HepG2 (cell line): ENCODE measurements around the gene SPINDOC. TPM values are rescaled to one million over a fixed set of nuclear protein-coding genes. Genes with fewer than 3 reads are reported as not detected.

Experiments
- ATAC-seq: fragments of 200-7000 bp; cut with Tn5 transposase; 3 replicates; pipeline ENCODE4 v1.9.1; 2020; ENCODE audit warnings: mild to moderate bottlenecking, moderate library complexity
- BruUV-seq: library from RNA; stranded (reverse); fragments of 400-500 nt; replicated peaks from 2 replicates; lab custom pipeline; 2021; lab: Mats Ljungman, UMichigan
- CTCF ChIA-PET: fragments of 300-600 bp; formaldehyde crosslinking; extraction: SDS; loops from one replicate; lab custom pipeline; 2021; ENCODE audit warnings: low total read pairs, inconsistent platforms, low intra/inter-chr PET ratio; lab: Yijun Ruan, JAX
- POLR2A ChIA-PET: fragments of 350-600 bp; sonication (Branson Sonifier 250); formaldehyde crosslinking; loops from one replicate; lab custom pipeline; 2020; ENCODE audit warnings: antibody characterized with exemption, inconsistent platforms; lab: Yijun Ruan, JAX
- DNase-seq: peaks from one replicate; pipeline ENCODE4 v3.0.0-alpha.2; 2015; ENCODE audit warnings: low spot score
- FAIRE-seq: peaks from 3 replicates; lab custom pipeline; 2011; peaks lifted over from hg19 to GRCh38; lab: Jason Lieb, UNC
- H2AFZ ChIP-seq: one replicate; pipeline ENCODE4 v1.6.1; 2011; ENCODE audit warnings: low read length, inconsistent platforms
- H3K27ac ChIP-seq: fragments of 300-600 bp; 3 replicates; pipeline ENCODE4 v1.8.0; 2011; ENCODE audit warnings: mixed run types, mild to moderate bottlenecking, mixed read lengths, low read length, inconsistent platforms; ENCODE audit not compliant: insufficient read depth; ENCODE audit errors: extremely low read length
- H3K27me3 ChIP-seq, 2 experiments: fragments of 200-600 bp in 1 of 2; 2 replicates in 1 of 2; 3 replicates in 1 of 2; pipeline versions ENCODE4 v1.6.0 to v1.8.0; 2011; ENCODE audit warnings: low read length in 2 of 2, mild to moderate bottlenecking in 2 of 2, moderate library complexity in 2 of 2, inconsistent platforms in 1 of 2; ENCODE audit not compliant: insufficient read depth in 2 of 2, control insufficient read depth in 1 of 2
- H3K36me3 ChIP-seq, 2 experiments: fragments of 200-600 bp in 1 of 2; replicated peaks in 1 of 2; 2 replicates in 1 of 2; 3 replicates in 1 of 2; pipeline versions ENCODE4 v1.5.1 to v1.8.0; 2011; ENCODE audit warnings: low read length in 2 of 2, inconsistent platforms in 1 of 2; ENCODE audit not compliant: insufficient read depth in 2 of 2, control insufficient read depth in 1 of 2
- H3K4me1 ChIP-seq: 2 replicates; pipeline ENCODE4 v1.5.1; 2012; ENCODE audit warnings: low read length, inconsistent platforms; ENCODE audit not compliant: insufficient read depth
- H3K4me2 ChIP-seq: 2 replicates; pipeline ENCODE4 v1.6.0; 2011; ENCODE audit warnings: low read depth, low read length, inconsistent platforms
- H3K4me3 ChIP-seq, 3 experiments: fragments of 200-600 bp in 1 of 3; sonication (generic), shearing (Covaris generic) in 1 of 3; replicated peaks in 1 of 3; 2 replicates each; pipeline ENCODE4 v1.5.1; 2011 to 2016; ENCODE audit warnings: low read length in 3 of 3, inconsistent platforms in 2 of 3, low read depth in 2 of 3, mild to moderate bottlenecking in 2 of 3, control low read depth in 1 of 3, mixed read lengths in 1 of 3; ENCODE audit not compliant: insufficient read depth in 1 of 3
- H3K79me2 ChIP-seq: one replicate; pipeline ENCODE4 v1.6.1; 2011; ENCODE audit warnings: low read length, inconsistent platforms; ENCODE audit not compliant: insufficient read depth
- H3K9ac ChIP-seq: 2 replicates; pipeline ENCODE4 v1.6.0; 2011; ENCODE audit warnings: mild to moderate bottlenecking, low read depth, low read length, inconsistent platforms; ENCODE audit not compliant: insufficient read depth
- H3K9me3 ChIP-seq: 2 replicates; pipeline ENCODE4 v1.5.1; 2012; ENCODE audit warnings: mild to moderate bottlenecking, low read length
- H4K20me1 ChIP-seq: 2 replicates; pipeline ENCODE4 v1.6.0; 2011; ENCODE audit warnings: inconsistent platforms, mild to moderate bottlenecking, low read length, moderate library complexity; ENCODE audit not compliant: insufficient read depth
- ATF7 ChIP-seq, 2 experiments: fragments of 450-650 bp in 1 of 2; sonication (generic) in 1 of 2; formaldehyde crosslinking in 1 of 2; IDR thresholded peaks; 2 replicates each; pipeline versions ENCODE4 v1.4.0 to v1.6.1; 2016 to 2020; ENCODE audit warnings: antibody characterized with exemption in 1 of 2, mild to moderate bottlenecking in 1 of 2, missing genetic modification reagents in 1 of 2
- EEA1 ChIP-seq: sonication (generic); formaldehyde crosslinking; IDR thresholded peaks from 2 replicates; pipeline ENCODE4 v1.5.1; 2020; ENCODE audit warnings: mild to moderate bottlenecking, missing genetic modification reagents, borderline replicate concordance
- FLYWCH1 ChIP-seq: sonication (generic); formaldehyde crosslinking; IDR thresholded peaks from 2 replicates; pipeline ENCODE4 v1.8.1; 2023; ENCODE audit warnings: mild to moderate bottlenecking, missing genetic modification reagents
- FOXK1 ChIP-seq: sonication (generic); formaldehyde crosslinking; IDR thresholded peaks from 2 replicates; pipeline ENCODE4 v1.4.0; 2020; ENCODE audit warnings: low read depth, missing genetic modification reagents, borderline replicate concordance
- HNRNPLL ChIP-seq: fragments of 200-400 bp; formaldehyde crosslinking; IDR thresholded peaks from 2 replicates; pipeline ENCODE4 v1.6.1; 2017; ENCODE audit warnings: mild to moderate bottlenecking, low read depth, low read length; ENCODE audit not compliant: poor library complexity, severe bottlenecking
- LCORL ChIP-seq, 2 experiments: fragments of 450-650 bp in 1 of 2; sonication (generic) in 1 of 2; formaldehyde crosslinking in 1 of 2; IDR thresholded peaks; 2 replicates each; pipeline versions ENCODE4 v1.5.0 to v1.6.1; 2017 to 2020; ENCODE audit warnings: antibody characterized with exemption in 1 of 2, missing genetic modification reagents in 1 of 2
- MAFK ChIP-seq, 2 experiments: IDR thresholded peaks in 1 of 2; conservative IDR thresholded peaks in 1 of 2; 2 replicates each; pipeline ENCODE4 v1.6.1; 2011; ENCODE audit warnings: improper control_type of control experiment in 2 of 2, low read length in 2 of 2
- SALL1 ChIP-seq: sonication (generic); formaldehyde crosslinking; IDR thresholded peaks from 2 replicates; pipeline ENCODE4 v1.8.0; 2022; ENCODE audit warnings: mild to moderate bottlenecking, missing genetic modification reagents
- SIX1 ChIP-seq: sonication (generic); formaldehyde crosslinking; IDR thresholded peaks from 2 replicates; pipeline ENCODE4 v1.4.0; 2020; ENCODE audit warnings: missing genetic modification reagents, borderline replicate concordance
- SMYD3 ChIP-seq: sonication (generic); formaldehyde crosslinking; IDR thresholded peaks from 2 replicates; pipeline ENCODE4 v1.8.1; 2023; ENCODE audit warnings: mild to moderate bottlenecking, missing genetic modification reagents
- TBL1XR1 ChIP-seq: fragments of 150-350 bp; IDR thresholded peaks from 2 replicates; pipeline ENCODE4 v1.6.1; 2014; ENCODE audit warnings: borderline replicate concordance, low read length; ENCODE audit not compliant: partially characterized antibody
- TP53 ChIP-seq: sonication (generic); formaldehyde crosslinking; conservative IDR thresholded peaks from 2 replicates; pipeline ENCODE4 v1.4.0; 2020; ENCODE audit warnings: missing genetic modification reagents
- ZBTB8A ChIP-seq: sonication (generic); formaldehyde crosslinking; IDR thresholded peaks from 2 replicates; pipeline ENCODE4 v1.4.0; 2020; ENCODE audit warnings: mild to moderate bottlenecking, low read depth, missing genetic modification reagents, borderline replicate concordance
- ZNF556 ChIP-seq: sonication (generic); formaldehyde crosslinking; IDR thresholded peaks from 2 replicates; pipeline ENCODE4 v1.4.0; 2020; ENCODE audit warnings: mild to moderate bottlenecking, missing genetic modification reagents, borderline replicate concordance
- ZNF567 ChIP-seq: sonication (generic); formaldehyde crosslinking; IDR thresholded peaks from 2 replicates; pipeline ENCODE4 v1.8.1; 2023; ENCODE audit warnings: mild to moderate bottlenecking, missing genetic modification reagents, borderline replicate concordance
- ZNF619 ChIP-seq: sonication (generic); formaldehyde crosslinking; IDR thresholded peaks from 2 replicates; pipeline ENCODE4 v1.4.0; 2020; ENCODE audit warnings: mild to moderate bottlenecking, missing genetic modification reagents
- WGBS: methylation state at CpG from one replicate; pipeline ENCODE4 v1.1.6; 2017; ENCODE audit warnings: low lambda C conversion rate; 5-methylcytosine and 5-hydroxymethylcytosine counted together
- in situ Hi-C: cut with HindIII; loops from 2 replicates; pipeline ENCODE4 v1.10.0; 2017; ENCODE audit warnings: low pct_unique_long_range_greater_than_20kb; ENCODE audit not compliant: extremely low pct_ligation_motif_present
- intact Hi-C: fragments of 100-400 bp; cut with micrococcal nuclease; formaldehyde crosslinking; loops from one replicate; pipeline ENCODE4 v1.10.0; 2022; ENCODE audit not compliant: unreplicated experiment
- polyA plus RNA-seq, 8 experiments: library from polyadenylated mRNA; depleted of rRNA in 3 of 8; stranded (reverse) in 7 of 8; unstranded in 1 of 8; fragments of >200 nt; fragmentation: Illumina TruSeq in 4 of 8; extraction: Trizol in 4 of 8; gene quantifications; 2 replicates each; pipeline versions ENCODE4 v1.2.1 to v1.2.3, GENCODE V29; 2011 to 2016; ENCODE audit warnings: low read depth in 4 of 8, missing spikeins in 1 of 8, mixed read lengths in 1 of 8; ENCODE audit not compliant: insufficient read depth in 1 of 8
- total RNA-seq, 5 experiments: library from RNA; depleted of rRNA; stranded (reverse); fragments of >200 nt; fragmentation: Illumina TruSeq; extraction: Trizol; gene quantifications; 2 replicates each; pipeline ENCODE4 v1.2.3, GENCODE V29; 2016; ENCODE audit warnings: low read depth in 1 of 5

SPINDOC gene
- total and polyA plus RNA-seq, 2 of the 13 experiments (the other 11 are each of a cell fraction or from before 2014, with no cell fraction given) = 21.4 to 29.9 TPM

DNA sequence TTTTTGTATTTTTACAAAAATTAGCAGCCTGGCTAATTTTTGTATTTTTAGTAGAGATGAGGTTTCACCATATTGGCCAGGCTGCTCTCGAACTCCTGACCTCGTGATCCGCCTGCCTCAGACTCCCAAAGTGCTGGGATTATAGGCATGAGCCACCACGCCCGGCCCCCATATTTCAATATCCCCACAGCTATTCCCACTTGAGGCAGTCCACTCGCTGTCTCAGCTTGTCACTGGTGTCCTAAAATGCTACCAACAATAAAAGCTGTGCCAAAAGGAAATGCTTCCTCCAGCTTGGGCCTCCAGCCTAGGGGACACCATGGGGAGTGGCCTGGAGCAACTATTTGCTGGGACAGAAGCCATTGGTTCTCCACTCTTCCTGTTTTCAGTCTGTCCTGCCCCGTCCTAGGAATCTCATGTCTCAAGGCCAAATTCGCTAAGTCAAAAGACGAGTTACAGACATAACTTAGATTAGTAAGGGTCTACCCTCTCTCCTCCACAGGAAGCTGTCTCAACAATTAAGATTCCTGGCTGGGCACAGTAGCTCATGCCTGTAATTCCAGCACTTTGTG, 7.3 kb upstream of the SPINDOC start:
- no TSS peak for BruUV-seq
- no peak for FAIRE-seq
- Histone ChIP-seq H3K36me3 (no peaks in the 10 kb centered on the region), H4K20me1 (no peaks in the 10 kb centered on the region), H3K4me2 (no peak overlapping the region), H3K4me1 (peaks cover 21% of the 10 kb centered on the region), H3K27me3 (no peaks in the 10 kb centered on the region), H3K9ac (no peak overlapping the region), H3K9me3 (no peaks in the 10 kb centered on the region), H2AFZ (no peak overlapping the region), H3K4me3 (no peak overlapping the region), H3K79me2 (peaks cover 2% of the 10 kb centered on the region), H3K27ac (no peak overlapping the region)
- intact Hi-C loops = no loop called here
- over 99% methylated on average over 9 of the region's 9 CpGs for WGBS
- in situ Hi-C loops = no loop called here
- no peak for ATAC-seq
- no peak for TF ChIP-seq FLYWCH1 (CRISPR knock-in tag)
- TF ChIP-seq ZBTB8A (CRISPR knock-in tag) = no peak
- no peak for TF ChIP-seq EEA1 (CRISPR knock-in tag)
- TF ChIP-seq SALL1 (CRISPR knock-in tag) = no peak
- TF ChIP-seq ZNF567 (CRISPR knock-in tag) = no peak
- TF ChIP-seq ZNF619 (CRISPR knock-in tag) = no peak
- TF ChIP-seq TBL1XR1 = no peak
- TF ChIP-seq ATF7 (IDR thresholded peaks at IDR 0.05) = no peak
- TF ChIP-seq ATF7 (CRISPR knock-in tag; IDR thresholded peaks at IDR 0.05) = no peak
- TF ChIP-seq ZNF556 (CRISPR knock-in tag) = no peak
- no peak for TF ChIP-seq FOXK1 (CRISPR knock-in tag)
- TF ChIP-seq SMYD3 (CRISPR knock-in tag) = no peak
- TF ChIP-seq LCORL (IDR thresholded peaks at IDR 0.05) = no peak
- no peak for TF ChIP-seq LCORL (CRISPR knock-in tag; IDR thresholded peaks at IDR 0.05)
- no peak for TF ChIP-seq MAFK (conservative IDR thresholded peaks at IDR 0.05 in 1 of 2, IDR thresholded peaks at IDR 0.05 in 1 of 2; ENCODE audit: low read length in 2 of 2)
- TF ChIP-seq TP53 (CRISPR knock-in tag) = no peak
- no peak for TF ChIP-seq HNRNPLL
- no peak for TF ChIP-seq SIX1
- POLR2A ChIA-PET = no interaction called here
- no peak for DNase-seq
- CTCF ChIA-PET = no interaction called here
